AG04450 (cell line): Measurements from ENCODE around the gene ZNF581. TPM values are rescaled to one million over a fixed set of nuclear protein-coding genes. Genes with fewer than 3 reads are reported as not detected.

ENCODE experiments used
- CTCF ChIA-PET: fragments of 300-600, 350-600 bp; formaldehyde crosslinking; extraction: SDS; loops from one replicate; lab custom pipeline; 2022; ENCODE audit warnings: antibody characterized with exemption, inconsistent platforms; lab: Charles Lee
- POLR2A ChIA-PET: fragments of 350-600 bp; formaldehyde crosslinking; extraction: SDS; loops from one replicate; lab custom pipeline; 2021; ENCODE audit warnings: antibody characterized with exemption, inconsistent platforms; lab: Yijun Ruan, JAX
- DNase-seq: peaks from one replicate; pipeline ENCODE4 v3.0.0-alpha.2; 2011; ENCODE audit warnings: low read depth, low spot score
- H3K27ac ChIP-seq: one replicate; pipeline ENCODE4 v1.5.1; 2012; ENCODE audit warnings: low read depth, low read length, control low read depth
- H3K27me3 ChIP-seq: one replicate; pipeline ENCODE4 v1.6.0; 2012; ENCODE audit warnings: low read length; ENCODE audit not compliant: control insufficient read depth, insufficient read depth
- H3K4me3 ChIP-seq: 2 replicates; pipeline ENCODE4 v1.5.1; 2011; ENCODE audit warnings: mild to moderate bottlenecking, low read depth, low read length, control low read depth
- H3K9me3 ChIP-seq: 2 replicates; pipeline ENCODE4 v1.5.1; 2012; ENCODE audit warnings: low read length; ENCODE audit not compliant: control insufficient read depth, insufficient read depth
- CTCF ChIP-seq: IDR thresholded peaks from 2 replicates; pipeline ENCODE4 v1.5.1; 2011; ENCODE audit warnings: low read depth, low read length, control low read depth, inconsistent platforms
- polyA plus RNA-seq: library from polyadenylated mRNA; depleted of rRNA; stranded (reverse); fragments of >200 nt; gene quantifications from 2 replicates; pipeline ENCODE4 v1.2.3, GENCODE V29; 2011

ZNF581 gene
- polyA plus RNA-seq, 1 experiment = 19.1 TPM

DNA sequence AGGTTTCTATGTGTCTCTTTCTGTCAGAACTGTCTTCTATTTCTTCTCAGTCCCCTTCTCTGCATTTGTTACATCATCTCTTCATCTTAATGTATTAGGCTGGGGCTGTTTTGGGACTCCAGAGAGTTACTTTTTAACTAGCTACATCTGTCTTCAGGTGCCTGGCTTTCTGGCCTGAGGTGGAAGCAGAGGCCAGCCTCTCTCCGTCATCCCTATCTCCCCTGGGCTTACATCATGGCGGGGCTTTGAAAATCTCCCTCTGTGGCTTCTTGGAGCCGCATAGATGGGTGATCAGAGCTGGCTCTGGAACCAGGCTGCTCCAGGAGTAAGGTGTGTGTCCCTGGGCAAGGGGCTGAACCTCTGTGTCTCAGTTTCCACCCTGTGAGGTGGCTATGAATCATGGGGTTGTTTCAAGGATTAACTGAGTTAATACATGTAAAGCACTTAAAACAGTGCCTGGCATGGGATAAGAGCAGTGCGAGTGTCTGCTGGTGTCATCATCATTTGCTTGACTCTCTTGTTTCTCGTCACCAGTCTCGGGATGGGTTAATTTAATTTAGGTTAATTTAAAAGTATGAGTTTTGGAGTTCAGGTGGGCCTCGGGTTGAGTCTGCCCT is 33.5 kb downstream of the ZNF581 start:
- TF ChIP-seq CTCF = no peak
- Histone ChIP-seq H3K27ac (no peak overlapping the region), H3K27me3 (no peaks in the 10 kb centered on the region), H3K9me3 (no peaks in the 10 kb centered on the region; the same call in 1 of the 2 replicates), H3K4me3 (peak overlapping the region; percentile 5)
- ChIA-PET POLR2A (no interaction called here), CTCF (interaction anchor here (1.1 kb wide), 1 partner anchor 23 kb away, joined by 3 read pairs; no protein-coding TSS in a partner anchor)
- DNase-seq = no peak

- no peak for DNase-seq
- CTCF ChIA-PET = no interaction called here
- no peaks in the 10 kb centered on the region; the same call in 1 of the 2 replicates for H3K9me3 ChIP-seq
- H3K27me3 ChIP-seq = no peaks in the 10 kb centered on the region
- TF ChIP-seq CTCF = no peak
- POLR2A ChIA-PET = no interaction called here
- H3K4me3 ChIP-seq = no peak overlapping the region
- H3K27ac ChIP-seq = peak overlapping the region; percentile 11
These were observed 34.2 kb downstream of the ZNF581 start for GRCh38 chr19:55677572-55678028.

DNA sequence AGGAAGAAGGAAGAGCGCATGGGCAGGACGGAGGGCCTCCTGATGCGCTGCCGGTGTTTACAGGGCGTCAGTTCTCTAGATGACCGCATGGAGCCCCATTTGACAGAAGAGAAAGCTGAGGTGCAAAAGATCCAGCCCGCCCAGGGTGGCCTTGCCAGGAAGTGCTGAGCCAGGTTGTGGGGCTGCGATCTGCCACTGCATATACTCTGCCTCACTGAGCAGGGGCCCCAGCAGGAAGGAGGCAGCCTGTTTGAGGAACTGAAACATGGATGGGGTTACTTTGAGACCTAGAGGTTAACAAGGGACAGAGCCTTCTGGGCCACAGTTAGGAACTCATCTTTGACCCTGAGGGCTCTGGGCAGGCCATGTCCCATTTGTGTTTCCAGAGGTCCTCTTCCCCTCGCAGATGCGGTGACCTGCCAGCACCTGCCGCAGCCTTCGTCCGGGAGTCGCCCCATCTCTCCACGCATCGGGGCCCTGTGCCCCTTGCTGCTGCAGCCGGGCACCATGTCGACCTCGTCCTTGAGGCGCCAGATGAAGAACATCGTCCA is 34.7 kb downstream of the ZNF581 start:
- CTCF ChIA-PET = no interaction called here
- POLR2A ChIA-PET = no interaction called here
- no peaks in the 10 kb centered on the region for H3K27me3 ChIP-seq
- H3K9me3 ChIP-seq = no peaks in the 10 kb centered on the region; the same call in 1 of the 2 replicates
- H3K27ac ChIP-seq = peak overlapping the region; percentile 11
- TF ChIP-seq CTCF = no peak
- H3K4me3 ChIP-seq = no peak overlapping the region
- DNase-seq = no peak

- Histone ChIP-seq H3K27ac (no peak overlapping the region), H3K27me3 (no peaks in the 10 kb centered on the region), H3K4me3 (no peak overlapping the region), H3K9me3 (no peaks in the 10 kb centered on the region; the same call in 1 of the 2 replicates)
- no peak for DNase-seq
- ChIA-PET POLR2A (no interaction called here), CTCF (no interaction called here)
- TF ChIP-seq CTCF = no peak
These were observed 36.2 kb downstream of the ZNF581 start for GRCh38 chr19:55679343-55680257.
